Stomach (tissue), 9 donors: ENCODE measurements around the gene SLIT1. TPM values are rescaled to one million over a fixed set of nuclear protein-coding genes. Genes with fewer than 3 reads are reported as not detected.

Experiments used
- DNase-seq, 2 donors: peaks; one replicate each; pipeline versions ENCODE4 v3.0.0 to v3.0.0-alpha.2; 2013 to 2019
- H3K27ac ChIP-seq, 5 donors: fragments of 200-600 bp in 4 of 5; sonication (generic) in 4 of 5; one replicate each; pipeline ENCODE4 v1.5.1; 2013 to 2019; ENCODE audit warnings: mild to moderate bottlenecking in 1 of 5, moderate library complexity in 1 of 5
- H3K27me3 ChIP-seq, 3 donors: fragments of 200-600 bp; sonication (generic); one replicate each; pipeline ENCODE4 v1.5.1; 2017 to 2019; ENCODE audit warnings: mixed run types in 1 of 3
- H3K36me3 ChIP-seq, 4 donors: fragments of 200-600 bp; sonication (generic); 1 replicate in 3 of 4; 2 replicates in 1 of 4; pipeline ENCODE4 v1.5.1; 2016 to 2019
- H3K4me1 ChIP-seq, 4 donors: fragments of 200-600 bp; sonication (generic); one replicate each; pipeline ENCODE4 v1.5.1; 2016 to 2019
- H3K4me3 ChIP-seq, 4 donors: fragments of 200-600 bp; sonication (generic) in 3 of 4; one replicate each; pipeline ENCODE4 v1.5.1; 2016 to 2019; ENCODE audit warnings: mild to moderate bottlenecking in 1 of 4
- H3K9me3 ChIP-seq, 4 donors: fragments of 200-600 bp; sonication (generic); one replicate each; pipeline ENCODE4 v1.5.1; 2016 to 2019
- EP300 ChIP-seq: sonication (generic); formaldehyde crosslinking; IDR thresholded peaks from one replicate; pipeline ENCODE4 v1.6.1; 2017; ENCODE audit warnings: antibody characterized with exemption
- POLR2A ChIP-seq, 4 donors: fragments of 450-650 bp; IDR thresholded peaks; one replicate each; pipeline ENCODE4 v1.6.1; 2016; ENCODE audit warnings: antibody characterized with exemption in 4 of 4, control low read depth in 2 of 4, mild to moderate bottlenecking in 1 of 4, moderate library complexity in 1 of 4
- POLR2AphosphoS5 ChIP-seq, 3 donors: sonication (generic); formaldehyde crosslinking; IDR thresholded peaks; one replicate each; pipeline ENCODE4 v1.6.1; 2016; ENCODE audit warnings: antibody characterized with exemption in 3 of 3
- WGBS, 5 donors: extraction: QIAGEN DNeasy Blood & Tissue Kit in 3 of 5; methylation state at CpG; one replicate each; pipeline versions ENCODE4 v1.1.5 to v1.1.7; 2013 to 2018; 5-methylcytosine and 5-hydroxymethylcytosine counted together
- intact Hi-C: fragments of 100-400 bp; cut with DNase I; formaldehyde crosslinking; loops from one replicate; pipeline ENCODE4 v1.15.1; 2023; ENCODE audit warnings: low total_unique reads
- polyA plus RNA-seq, 3 donors: library from polyadenylated mRNA; stranded (reverse); fragments of 200-250 nt; gene quantifications; one replicate each; pipeline ENCODE4 v1.2.3, GENCODE V29; 2013
- total RNA-seq, 5 donors: library from RNA; depleted of rRNA; stranded (reverse); fragments of >200 nt; gene quantifications; one replicate each; pipeline versions ENCODE4 v1.1.0 to v1.2.3, GENCODE V29; 2014 to 2016
- TF ChIP-seq, protein P1 (sequence below), 7 experiments: fragments of 450-650 bp in 4 of 7; fragments of 200-600 bp in 3 of 7; sonication (generic) in 3 of 7; IDR thresholded peaks; one replicate each; pipeline ENCODE4 v1.5.1; 2016 to 2019; ENCODE audit warnings: antibody characterized with exemption in 7 of 7, control low read depth in 2 of 7, mild to moderate bottlenecking in 1 of 7
- donor health status: healthy with polysubstance abuse.
- donor health status: Bipolar disorder and iron deficiency.
- donor health status: healthy.

Gene SLIT1
- total and polyA plus RNA-seq, 8 donors: under 0.01 to 6.1 (median 0.44) TPM

DNA sequence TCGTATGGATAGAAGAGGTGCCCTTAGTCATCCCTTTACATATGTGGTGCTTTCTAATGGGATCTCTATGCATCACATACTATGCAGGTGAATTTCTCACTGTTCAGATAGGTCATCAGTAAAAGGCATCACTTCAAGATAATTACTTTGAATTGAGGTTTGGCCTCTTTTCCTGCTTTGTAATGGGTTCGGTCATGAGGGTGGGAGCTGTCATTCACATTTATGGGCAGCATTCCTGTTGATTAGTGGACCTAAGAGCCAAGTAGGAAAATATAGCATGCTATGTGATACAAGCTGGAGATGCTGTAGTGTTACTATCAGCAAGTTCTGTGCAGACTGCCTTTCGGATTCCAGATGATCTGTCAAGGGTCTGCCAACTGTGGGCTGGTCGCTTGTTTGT is 197.3 kb downstream of the SLIT1 start:
- peaks cover 0 to 24% (median 9%) of the 10 kb centered on the region in 4 donors for H3K4me1 ChIP-seq
- H3K4me3 ChIP-seq: no peak overlapping the region
- peak overlapping the region in 2 of 5 donors; percentile 4 to 30 for H3K27ac ChIP-seq
- H3K9me3 ChIP-seq: no peaks in the 10 kb centered on the region
- WGBS, 5 donors: 53 to 65% (median 59%) methylated on average over 4 of the region's 4 CpGs
- intact Hi-C loops: no loop called here
- TF ChIP-seq EP300 (no peak), POLR2AphosphoS5 (IDR thresholded peaks at IDR 0.05) (no peak), POLR2A (IDR thresholded peaks at IDR 0.05) (no peak)
- TF ChIP-seq, protein P1, sequence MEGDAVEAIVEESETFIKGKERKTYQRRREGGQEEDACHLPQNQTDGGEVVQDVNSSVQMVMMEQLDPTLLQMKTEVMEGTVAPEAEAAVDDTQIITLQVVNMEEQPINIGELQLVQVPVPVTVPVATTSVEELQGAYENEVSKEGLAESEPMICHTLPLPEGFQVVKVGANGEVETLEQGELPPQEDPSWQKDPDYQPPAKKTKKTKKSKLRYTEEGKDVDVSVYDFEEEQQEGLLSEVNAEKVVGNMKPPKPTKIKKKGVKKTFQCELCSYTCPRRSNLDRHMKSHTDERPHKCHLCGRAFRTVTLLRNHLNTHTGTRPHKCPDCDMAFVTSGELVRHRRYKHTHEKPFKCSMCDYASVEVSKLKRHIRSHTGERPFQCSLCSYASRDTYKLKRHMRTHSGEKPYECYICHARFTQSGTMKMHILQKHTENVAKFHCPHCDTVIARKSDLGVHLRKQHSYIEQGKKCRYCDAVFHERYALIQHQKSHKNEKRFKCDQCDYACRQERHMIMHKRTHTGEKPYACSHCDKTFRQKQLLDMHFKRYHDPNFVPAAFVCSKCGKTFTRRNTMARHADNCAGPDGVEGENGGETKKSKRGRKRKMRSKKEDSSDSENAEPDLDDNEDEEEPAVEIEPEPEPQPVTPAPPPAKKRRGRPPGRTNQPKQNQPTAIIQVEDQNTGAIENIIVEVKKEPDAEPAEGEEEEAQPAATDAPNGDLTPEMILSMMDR (IDR thresholded peaks at IDR 0.05): no peak
- DNase-seq: no peak
- no peaks in the 10 kb centered on the region for H3K27me3 ChIP-seq
- H3K36me3 ChIP-seq: no peaks in the 10 kb centered on the region

DNA sequence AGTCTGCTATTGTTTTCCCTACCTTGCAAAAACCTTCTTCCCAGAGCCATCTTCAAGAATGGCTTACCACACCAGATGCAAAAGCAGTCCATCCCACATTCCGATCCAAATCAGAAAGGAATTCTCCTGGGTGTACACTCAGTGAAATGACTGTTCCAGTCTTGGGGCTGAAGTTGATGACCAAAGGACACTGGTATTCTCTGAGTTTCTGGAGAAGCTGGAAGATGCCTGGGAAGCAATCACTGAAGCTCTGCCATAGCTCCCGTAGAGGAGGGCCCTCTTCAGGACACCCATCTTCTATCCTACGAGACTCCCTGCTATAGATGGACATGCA is 197.9 kb downstream of the SLIT1 start:
- WGBS, 5 donors: 88 to 97% (median 96%) methylated on average over 2 to 3 of the region's 3 CpGs
- intact Hi-C loops: no loop called here

DNA sequence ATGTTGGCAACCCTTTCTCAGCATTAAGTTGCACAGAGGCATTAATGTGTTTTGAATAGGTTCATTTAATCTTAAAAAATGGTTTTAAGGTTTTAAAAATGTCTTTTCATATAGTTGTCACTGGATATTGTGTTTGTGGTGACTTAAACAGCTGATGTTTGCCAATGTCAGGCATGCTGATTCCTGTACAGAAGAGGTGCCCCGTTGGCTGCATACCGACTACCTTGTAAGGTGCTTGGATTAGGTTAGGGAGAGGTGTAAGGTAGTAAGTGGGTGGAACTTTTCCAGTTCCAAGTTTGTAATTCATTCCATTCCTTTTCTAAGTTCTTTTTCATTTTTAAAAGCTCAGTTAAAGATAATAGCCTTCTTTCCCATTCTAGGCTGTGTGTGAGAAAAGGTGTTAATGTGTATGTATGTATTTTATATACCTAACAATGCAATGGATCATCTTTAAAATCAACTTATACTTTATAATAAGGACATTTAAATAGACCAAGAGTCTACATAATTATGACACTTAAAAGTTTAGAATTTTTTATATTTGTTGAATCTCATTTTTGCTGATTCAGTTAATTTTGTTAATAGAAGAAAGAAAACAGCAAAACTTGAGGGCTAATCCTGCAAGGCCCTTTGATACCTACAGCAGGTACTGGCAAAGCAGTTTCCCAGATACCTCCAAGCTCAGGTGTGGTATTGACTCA is 198.5 kb downstream of the SLIT1 start:
- TF ChIP-seq POLR2A (IDR thresholded peaks at IDR 0.05) (no peak), EP300 (no peak), POLR2AphosphoS5 (IDR thresholded peaks at IDR 0.05) (no peak)
- TF ChIP-seq, protein P1 (IDR thresholded peaks at IDR 0.05): no peak
- no peak for DNase-seq
- H3K4me3 ChIP-seq: no peak overlapping the region
- WGBS, 5 donors: 83 to 97% (median 89%) methylated on average over 2 of the region's 2 CpGs
- H3K36me3 ChIP-seq: peaks cover 0 to 9% (median 3%) of the 10 kb centered on the region in 4 donors
- peaks cover 0 to 24% (median 9%) of the 10 kb centered on the region in 4 donors for H3K4me1 ChIP-seq
- H3K9me3 ChIP-seq: no peaks in the 10 kb centered on the region
- no peaks in the 10 kb centered on the region for H3K27me3 ChIP-seq
- intact Hi-C loops: no loop called here
- no peak overlapping the region for H3K27ac ChIP-seq

More for the DNA sequence above, 197.9 kb downstream of the SLIT1 start:
- H3K27ac ChIP-seq: no peak overlapping the region
- H3K4me1 ChIP-seq: peaks cover 0 to 24% (median 9%) of the 10 kb centered on the region in 4 donors
- DNase-seq: no peak
- H3K36me3 ChIP-seq: peaks cover 0 to 3% (median 0%) of the 10 kb centered on the region in 4 donors
- H3K27me3 ChIP-seq: no peaks in the 10 kb centered on the region
- no peaks in the 10 kb centered on the region for H3K9me3 ChIP-seq
- TF ChIP-seq EP300: no peak
- TF ChIP-seq POLR2A (IDR thresholded peaks at IDR 0.05): no peak
- no peak for TF ChIP-seq POLR2AphosphoS5 (IDR thresholded peaks at IDR 0.05)
- TF ChIP-seq, protein P1 (IDR thresholded peaks at IDR 0.05): no peak
- H3K4me3 ChIP-seq: no peak overlapping the region

DNA sequence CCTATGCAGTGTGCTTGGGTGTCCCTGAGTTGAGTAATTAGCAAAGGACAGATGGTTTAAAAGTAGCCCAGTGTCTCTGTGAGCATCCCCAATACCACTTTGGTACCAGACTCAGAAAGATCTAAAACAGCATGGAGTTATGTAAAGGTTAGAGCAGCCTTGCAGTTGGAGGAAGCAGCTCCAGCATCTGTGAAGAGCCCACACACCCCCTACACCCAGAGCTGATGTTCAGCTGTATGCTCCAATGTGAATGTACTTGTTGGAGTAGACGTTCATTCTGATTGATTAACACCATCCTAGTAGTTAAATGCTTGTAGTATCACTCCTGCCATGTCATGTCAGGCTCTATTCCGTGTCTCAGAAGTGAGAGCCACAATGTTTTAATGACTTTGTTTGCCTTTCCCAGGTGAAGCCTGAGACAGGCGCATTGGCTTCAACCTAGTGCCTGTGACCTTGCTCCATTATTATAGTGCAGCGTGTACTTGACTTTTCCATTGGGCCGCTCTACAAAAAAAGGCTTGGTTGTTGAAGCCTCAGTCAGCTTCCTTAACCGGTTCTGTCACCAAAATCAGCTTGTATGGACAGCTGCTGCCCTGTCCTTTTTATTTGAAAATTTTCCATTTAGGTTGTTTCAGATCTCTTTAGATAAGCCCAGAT is 199.4 kb downstream of the SLIT1 start:
- no peak overlapping the region for H3K27ac ChIP-seq
- intact Hi-C loops: no loop called here
- WGBS, 5 donors: 77 to 89% (median 81%) methylated on average over 6 of the region's 6 CpGs
- peaks cover 0 to 18% (median 9%) of the 10 kb centered on the region in 4 donors for H3K4me1 ChIP-seq
- no peak for DNase-seq
- no peak for TF ChIP-seq POLR2A (IDR thresholded peaks at IDR 0.05)
- no peak for TF ChIP-seq POLR2AphosphoS5 (IDR thresholded peaks at IDR 0.05)
- TF ChIP-seq EP300: no peak
- TF ChIP-seq, protein P1 (IDR thresholded peaks at IDR 0.05): no peak
- no peaks in the 10 kb centered on the region for H3K27me3 ChIP-seq
- peaks cover 7 to 18% (median 12%) of the 10 kb centered on the region in 4 donors for H3K36me3 ChIP-seq
- no peaks in the 10 kb centered on the region for H3K9me3 ChIP-seq
- no peak overlapping the region for H3K4me3 ChIP-seq
